ENCODE data around the gene NAA35.
"Not testable (repeated sequence)": the region's sequence is repeated elsewhere in the genome, so short reads cannot be mapped to it uniquely, and the experiment has no call there.

NAA35 gene

GRCh38 chr9:85940832-85941621, at the start of gene NAA35:
Gene NAA35, plus strand, starts transcription at chr9:85941146. Its CDS starts 1,014 bp downstream, at chr9:85942160.
- DNase-seq, result peak; percentile 60 to 99 (median 97)

DNA sequence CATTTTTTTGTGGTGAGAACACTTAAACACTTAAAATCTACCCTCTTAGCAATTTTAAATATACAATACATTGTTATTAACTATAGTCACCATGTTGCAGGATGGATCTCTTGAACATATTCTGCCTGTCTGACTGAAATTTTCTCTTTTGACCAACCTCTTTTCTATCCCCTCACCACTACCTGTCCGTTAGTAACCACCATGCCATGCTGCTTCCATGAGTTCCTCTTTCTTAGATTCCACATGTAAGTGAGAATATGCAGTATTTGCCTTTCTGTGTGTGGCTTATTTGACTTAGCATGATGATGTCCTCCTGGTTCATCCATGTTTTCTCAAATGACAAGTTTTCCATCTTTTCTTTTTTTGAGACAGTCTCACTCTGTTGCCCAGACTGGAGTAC, 48.5 kb upstream of the NAA35 start:
- no peak for DNase-seq

- DNase-seq, result no peak
These were observed 45.3 kb upstream of the NAA35 start for GRCh38 chr9:85895685-85896084.

DNA sequence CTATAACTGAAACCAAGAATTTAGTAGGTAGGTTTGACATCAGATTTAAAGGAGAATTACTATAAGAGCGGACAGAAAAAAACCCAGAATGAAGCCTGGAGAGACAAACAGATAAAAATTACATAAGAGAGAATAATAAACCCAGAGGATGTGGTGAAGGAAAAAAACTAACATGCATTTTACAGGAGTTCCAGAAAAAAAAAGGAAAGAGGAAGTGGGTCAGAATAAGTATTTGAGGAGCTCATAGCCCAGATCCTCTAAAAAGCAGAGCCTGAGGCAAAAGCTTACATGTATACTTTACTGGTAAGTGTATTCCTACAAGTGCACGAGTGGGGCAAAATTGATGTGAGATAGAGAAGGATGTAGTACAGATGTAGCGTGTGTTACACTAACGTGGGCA, 43.1 kb upstream of the NAA35 start:
- no peak for DNase-seq

- DNase-seq, result no peak
These were observed 42.6 kb upstream of the NAA35 start for GRCh38 chr9:85898332-85898731.

- no peak for DNase-seq
These were observed 41.6 kb upstream of the NAA35 start for GRCh38 chr9:85899388-85899787.

- DNase-seq, result peak in 4 of 58 donors; percentile 3 to 7 (median 4)
These were observed 40.3 kb upstream of the NAA35 start for GRCh38 chr9:85900504-85901201.

GRCh38 chr9:85904975-85905374, 36.0 kb upstream of the NAA35 start:
- DNase-seq, result no peak

DNA sequence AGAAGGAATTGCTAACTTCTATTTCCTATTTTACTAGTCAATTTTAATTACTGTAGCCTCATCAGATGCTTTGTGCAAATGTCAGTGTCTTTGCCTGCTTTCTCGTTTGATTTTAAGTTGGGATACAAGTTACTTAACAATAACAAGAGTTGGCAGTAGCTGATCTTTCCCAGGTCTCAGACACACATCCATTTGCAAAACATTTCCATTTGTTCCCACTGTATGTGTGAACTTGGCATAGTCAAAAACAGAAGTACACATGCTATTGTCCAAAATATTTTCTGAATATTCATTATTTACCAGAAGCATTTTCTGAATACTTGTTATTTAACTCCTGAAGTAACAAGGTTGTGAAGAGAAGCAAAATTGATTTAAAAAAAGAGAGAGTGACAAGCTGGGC, 35.0 kb upstream of the NAA35 start:
- DNase-seq, result no peak

DNA sequence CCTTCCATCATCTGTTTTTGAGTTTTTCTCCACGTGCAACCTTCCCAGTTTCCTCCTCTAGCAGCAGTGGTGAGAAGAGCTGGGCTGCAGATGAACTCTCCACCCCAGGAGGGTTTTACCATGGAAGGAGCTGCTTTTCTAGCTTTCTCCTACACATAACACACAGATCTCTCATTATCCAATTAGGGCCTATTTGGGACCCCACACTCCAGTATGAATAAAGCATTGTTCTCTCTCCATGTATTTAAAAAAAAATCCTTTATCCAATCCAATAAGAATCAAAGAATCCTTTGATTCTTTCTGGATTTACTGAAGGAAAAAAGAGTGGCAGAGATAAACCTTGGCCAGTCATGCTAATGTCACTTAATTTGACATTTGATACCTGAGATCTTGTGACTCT, 31.6 kb upstream of the NAA35 start:
- no peak for DNase-seq

- no peak for DNase-seq
These were observed 26.8 kb upstream of the NAA35 start for GRCh38 chr9:85914108-85914507.

GRCh38 chr9:85917756-85918155, 23.2 kb upstream of the NAA35 start:
- DNase-seq, result no peak

GRCh38 chr9:85925493-85925892, 15.5 kb upstream of the NAA35 start:
- no peak for DNase-seq

- DNase-seq, result no peak
These were observed 13.9 kb upstream of the NAA35 start for GRCh38 chr9:85927076-85927475.

DNA sequence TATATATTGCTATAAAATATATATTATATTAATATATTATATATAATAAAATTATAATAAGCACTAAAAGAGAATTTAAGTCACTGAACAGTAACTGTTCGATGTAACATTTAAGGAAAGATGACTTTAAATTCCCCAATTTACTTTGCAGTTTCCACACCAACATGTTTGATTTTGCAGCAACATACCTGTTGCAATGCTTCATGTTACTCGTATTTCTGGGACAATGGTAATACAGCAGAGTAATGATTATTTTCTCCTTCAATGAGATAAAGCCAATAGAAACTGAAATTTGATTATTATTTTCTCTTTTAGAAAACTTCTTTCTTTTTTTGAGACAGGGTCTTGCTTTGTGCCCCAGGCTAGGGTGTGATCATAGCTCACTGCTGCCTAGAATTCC, 9.5 kb upstream of the NAA35 start:
- no peak for DNase-seq

GRCh38 chr9:85935950-85936349, 5.0 kb upstream of the NAA35 start:
- not testable (repeated sequence) for DNase-seq

DNA sequence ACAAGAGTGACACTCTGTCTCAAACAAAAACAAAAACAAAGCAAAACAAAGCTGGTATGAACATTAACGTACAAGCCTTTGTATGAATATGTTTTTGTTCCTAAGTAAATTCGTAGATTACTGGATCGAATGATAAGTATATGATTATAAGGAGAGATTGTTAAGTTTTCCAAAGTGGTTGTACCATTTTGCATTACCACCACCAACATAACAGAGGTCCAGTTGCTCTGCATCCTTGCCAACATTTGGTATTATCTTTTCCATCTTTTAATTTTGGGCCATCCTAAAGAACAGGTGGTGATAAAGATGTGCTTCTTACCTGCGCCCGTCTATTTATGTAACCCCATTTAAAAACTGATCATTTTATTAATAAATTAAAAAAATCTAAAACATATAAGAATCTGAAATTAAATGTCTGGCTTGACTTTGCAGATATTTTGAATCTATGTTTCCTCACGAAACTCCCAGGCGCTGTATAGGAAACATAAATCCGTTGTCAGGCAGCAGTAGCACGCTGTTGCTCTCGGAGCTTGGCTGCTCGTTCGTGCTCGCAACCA, 593 bp upstream of the NAA35 start:
- no peak for DNase-seq

DNA sequence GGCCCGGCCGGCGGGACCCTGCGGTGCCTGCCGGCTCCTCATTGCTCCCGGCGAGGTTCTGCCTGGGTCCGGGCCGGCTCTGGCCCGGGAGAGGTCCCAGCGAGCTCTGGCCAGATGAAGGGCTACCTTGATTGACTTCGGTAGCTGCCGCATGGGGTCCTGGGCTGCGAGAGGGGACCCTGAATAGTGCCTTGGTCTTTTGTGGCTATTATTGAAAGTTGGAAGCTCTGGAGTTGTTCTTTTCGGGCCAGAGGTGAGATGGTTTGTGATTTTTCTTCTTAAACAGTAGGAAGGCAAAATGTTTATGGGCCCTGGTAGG, 635 bp downstream of the NAA35 start:
- DNase-seq, result peak in 4 of 58 donors; percentile 28 to 60 (median 48)

DNA sequence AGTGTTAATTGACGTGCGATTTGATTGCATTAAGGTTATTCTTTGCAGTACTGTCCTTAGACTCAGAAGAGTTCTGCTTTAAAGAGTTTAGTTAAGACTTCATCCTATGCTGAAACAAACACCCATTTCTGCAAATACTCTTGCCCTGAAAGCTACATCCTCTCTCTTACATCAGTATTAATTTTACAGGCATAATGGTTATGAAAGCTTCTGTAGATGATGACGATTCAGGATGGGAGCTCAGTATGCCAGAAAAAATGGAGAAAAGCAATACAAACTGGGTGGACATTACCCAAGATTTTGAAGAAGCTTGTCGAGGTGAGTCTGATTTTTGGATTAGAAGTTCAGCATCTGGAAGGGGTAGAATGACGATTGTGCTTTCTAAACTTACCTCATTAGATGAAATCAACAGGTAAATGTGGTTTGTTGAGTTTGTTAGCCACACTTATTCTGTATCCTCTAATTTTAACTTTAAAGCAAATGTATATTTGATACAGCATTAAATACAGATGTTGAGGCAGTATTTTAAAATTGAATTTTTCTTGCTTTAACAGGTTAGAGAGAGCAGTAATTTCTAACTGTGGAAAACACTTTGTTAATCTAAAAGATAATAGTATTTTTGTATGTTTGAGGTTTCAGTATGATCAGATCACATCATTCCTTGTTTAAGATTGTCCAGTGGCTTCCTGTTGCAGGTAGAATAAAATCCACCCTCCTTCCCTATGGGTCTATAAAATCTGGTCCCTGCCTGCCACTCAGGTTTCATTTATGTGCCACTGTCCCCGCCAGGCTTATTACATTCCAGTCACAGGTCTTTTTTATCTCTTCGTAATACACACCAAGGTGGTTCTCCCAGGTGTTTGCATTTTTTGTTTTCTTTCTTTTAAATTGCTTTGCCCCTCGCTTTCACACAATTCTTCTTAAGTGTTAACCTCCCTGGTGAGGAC, 1.3 kb downstream of the NAA35 start:
- no peak for DNase-seq

- DNase-seq, result no peak
These were observed 2.2 kb downstream of the NAA35 start for GRCh38 chr9:85942913-85943709.
